SJCRH30 (cell line): Measurements from ENCODE around the gene GRK4. TPM values are rescaled to one million over a fixed set of nuclear protein-coding genes. Genes with fewer than 3 reads are reported as not detected.
"Not testable (repeated sequence)": the region's sequence is repeated elsewhere in the genome, so short reads cannot be mapped to it uniquely, and the experiment has no call there.

Experiments
- DNase-seq, 2 experiments: peaks; one replicate each; pipeline ENCODE4 v3.0.0-alpha.2; 2015 to 2020
- H3K27ac ChIP-seq: fragments of 250-450 bp; sonication (Bioruptor Pico); 2 replicates; pipeline ENCODE4 v1.5.1; 2020; ENCODE audit warnings: mild to moderate bottlenecking, moderate library complexity
- H3K27me3 ChIP-seq: fragments of 250-450 bp; sonication (Bioruptor Pico); 2 replicates; pipeline ENCODE4 v1.5.1; 2020; ENCODE audit warnings: mild to moderate bottlenecking, moderate library complexity
- H3K36me3 ChIP-seq: fragments of 250-450 bp; sonication (Bioruptor Pico); 2 replicates; pipeline ENCODE4 v1.5.1; 2020; ENCODE audit warnings: mild to moderate bottlenecking, moderate library complexity
- H3K4me1 ChIP-seq: fragments of 250-450 bp; sonication (Bioruptor Pico); 2 replicates; pipeline ENCODE4 v1.5.1; 2020; ENCODE audit warnings: mild to moderate bottlenecking, moderate library complexity
- H3K4me3 ChIP-seq: fragments of 250-450 bp; sonication (Bioruptor Pico); 2 replicates; pipeline ENCODE4 v1.5.1; 2020; ENCODE audit warnings: mild to moderate bottlenecking, moderate library complexity
- H3K9me3 ChIP-seq: fragments of 250-450 bp; sonication (Bioruptor Pico); replicated peaks from 2 replicates; pipeline ENCODE4 v1.5.1; 2020; ENCODE audit warnings: mild to moderate bottlenecking, moderate library complexity
- total RNA-seq: library from RNA; depleted of rRNA; stranded (reverse); fragments of >200 nt; shearing (Covaris generic); gene quantifications from 2 replicates; pipeline ENCODE4 v1.2.3, GENCODE V29; 2014; rRNA removed

GRK4 gene
- total RNA-seq: 3.8 and 5.9 TPM in 2 replicates

DNA sequence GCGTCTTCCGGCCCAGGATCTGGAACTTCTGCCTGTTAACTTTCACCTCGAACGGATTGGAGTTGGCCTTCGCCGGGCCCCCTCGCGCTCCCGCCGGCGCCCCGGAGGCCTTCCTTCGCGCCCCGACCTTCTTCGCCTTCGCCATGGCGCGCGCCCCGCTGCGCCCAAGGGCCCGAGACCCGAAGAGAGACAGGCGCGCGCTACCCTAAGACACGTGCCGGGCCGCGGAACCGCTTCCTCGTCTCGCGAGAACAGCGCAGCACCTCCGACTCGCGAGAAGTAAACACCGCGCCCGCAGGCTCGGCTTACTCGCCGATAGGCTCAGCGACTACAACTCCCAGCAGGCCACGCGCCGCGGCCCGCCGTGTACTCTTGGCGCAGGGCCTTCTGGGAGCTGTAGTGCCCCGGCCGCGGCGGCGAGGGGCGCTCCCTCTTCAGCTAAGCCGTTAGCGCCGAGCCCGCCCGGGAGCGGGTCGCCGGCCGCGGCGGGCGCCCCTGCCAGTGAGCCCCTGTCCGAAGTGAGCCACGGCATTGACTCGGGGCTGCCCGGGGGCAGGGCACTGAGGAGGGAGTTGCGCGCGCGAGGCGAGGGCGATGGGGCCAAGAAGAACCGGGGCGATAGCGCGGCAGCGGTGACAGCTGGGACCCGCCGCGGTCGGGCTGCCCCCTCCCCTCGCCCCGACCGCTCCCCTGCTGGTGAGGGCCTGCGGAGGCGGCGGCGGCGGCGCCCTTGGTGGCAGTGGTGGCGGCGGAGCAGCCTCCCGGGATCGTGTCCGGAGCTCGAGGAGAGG, at the start of gene GRK4, which contains the start of gene NOP14:
Gene GRK4, plus strand, starts transcription at position 397 of the 791 bp plus-strand sequence. CDS start 500 bp downstream, outside the sequence.
Gene NOP14, minus strand, starts transcription at position 232 of the 791 bp plus-strand sequence. Its CDS starts 87 bp downstream, at position 145.
- Histone ChIP-seq H3K36me3 (peaks cover 14% of the 10 kb centered on the region), H3K4me1 (peaks cover 13% of the 10 kb centered on the region), H3K9me3 (no peaks in the 10 kb centered on the region), H3K4me3 (peak within 1 kb of the TSS; percentile 85), H3K27me3 (no peaks in the 10 kb centered on the region), H3K27ac (peak within 1 kb of the TSS; percentile 85)
- DNase-seq: peak; percentile 99

- peaks cover 24% of the 10 kb centered on the region for H3K36me3 ChIP-seq
Measured at GRCh38 chr4:2914256-2915126, 48.9 kb upstream of the GRK4 start.

DNA sequence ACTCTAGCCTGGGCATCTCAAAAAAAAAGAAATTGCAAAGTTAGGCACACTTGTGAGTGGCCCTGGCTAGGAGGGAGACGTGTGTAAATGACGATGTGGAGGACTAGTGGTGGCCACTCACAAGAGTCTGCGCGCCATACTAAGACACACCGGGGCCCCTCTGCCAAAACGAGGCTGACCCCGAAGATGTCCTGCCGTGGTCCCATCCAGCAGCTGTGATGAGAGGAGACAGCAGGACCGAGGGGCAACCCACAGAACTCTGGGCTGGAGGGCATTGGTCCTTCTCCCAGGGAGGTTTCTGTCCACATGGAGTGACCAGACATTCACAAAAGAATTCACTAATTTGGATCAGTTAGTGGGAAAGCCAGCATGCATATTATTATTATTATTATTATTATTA, 47.6 kb upstream of the GRK4 start:
- Histone ChIP-seq H3K36me3 (peaks cover 18% of the 10 kb centered on the region), H3K4me3 (no peak overlapping the region), H3K4me1 (no peaks in the 10 kb centered on the region), H3K9me3 (peaks cover 8% of the 10 kb centered on the region), H3K27me3 (no peaks in the 10 kb centered on the region), H3K27ac (no peak overlapping the region)
- DNase-seq: no peak

More at GRCh38 chr4:2914256-2915126, 48.9 kb upstream of the GRK4 start:
- DNase-seq: no peak
- H3K4me3 ChIP-seq: no peak overlapping the region
- no peaks in the 10 kb centered on the region for H3K4me1 ChIP-seq
- 0 out of 2 replicates have a peak, but pooled peaks cover 2% of the 10 kb centered on the region for H3K9me3 ChIP-seq
- H3K27me3 ChIP-seq: no peaks in the 10 kb centered on the region
- H3K27ac ChIP-seq: no peak overlapping the region

DNA sequence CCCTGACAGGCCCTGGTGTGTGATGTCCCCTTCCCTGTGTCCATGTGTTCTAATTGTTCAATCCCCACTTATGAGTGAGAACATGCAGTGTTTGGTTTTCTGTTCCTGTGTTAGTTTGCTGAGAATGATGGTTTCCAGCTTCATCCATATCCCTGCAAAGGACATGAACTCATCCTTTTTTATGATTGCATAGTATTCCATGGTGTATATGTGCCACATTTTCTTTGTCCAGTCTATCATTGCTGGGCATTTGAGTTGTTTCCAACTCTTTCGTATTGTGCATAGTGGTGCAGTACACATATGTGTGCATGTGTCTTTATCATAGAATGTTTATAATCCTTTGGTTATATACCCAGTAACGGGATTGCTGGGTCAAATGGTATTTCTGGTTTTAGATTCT, 46.7 kb upstream of the GRK4 start:
- H3K27me3 ChIP-seq, H3K4me3 ChIP-seq, H3K27ac ChIP-seq, H3K9me3 ChIP-seq, DNase-seq, H3K4me1 ChIP-seq: not testable (repeated sequence)
- peaks cover 18% of the 10 kb centered on the region for H3K36me3 ChIP-seq

DNA sequence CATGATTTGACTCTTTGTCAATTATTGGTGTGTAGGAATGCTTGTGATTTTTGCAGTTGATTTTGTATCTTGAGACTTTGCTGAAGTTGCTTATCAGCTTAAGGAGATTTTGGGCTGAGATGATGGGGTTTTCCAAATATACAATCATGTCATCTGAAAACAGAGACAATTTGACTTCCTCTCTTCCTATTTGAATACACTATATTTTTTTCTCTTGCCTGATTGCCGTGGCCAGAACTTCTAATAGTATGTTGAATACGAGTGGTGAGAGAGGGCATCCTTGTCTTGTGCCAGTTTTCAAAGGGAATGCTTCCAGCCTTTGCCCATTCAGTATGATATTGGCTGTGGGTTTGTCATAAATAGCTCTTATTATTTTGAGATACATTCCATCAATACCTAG, 45.1 kb upstream of the GRK4 start:
- H3K4me3 ChIP-seq, DNase-seq, H3K27me3 ChIP-seq: not testable (repeated sequence)

DNA sequence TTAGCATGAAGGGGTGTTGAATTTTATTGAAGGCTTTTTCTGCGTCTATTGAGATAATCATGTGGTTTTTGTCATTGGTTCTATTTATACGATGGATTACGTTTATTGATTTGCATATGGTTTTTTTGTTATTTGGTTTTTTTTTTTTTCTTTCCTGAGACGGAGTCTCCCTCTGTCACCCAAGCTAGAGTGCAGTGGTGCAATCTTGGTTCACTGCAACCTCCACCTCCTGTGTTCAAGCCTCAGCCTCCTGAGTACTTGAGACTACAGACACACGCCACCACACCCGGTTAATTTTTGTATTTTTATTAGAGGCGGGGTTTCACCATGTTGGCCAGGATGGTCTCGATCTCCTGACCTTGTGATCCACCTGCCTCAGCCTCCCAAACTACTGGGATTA, 44.7 kb upstream of the GRK4 start:
- H3K4me3 ChIP-seq, H3K4me1 ChIP-seq, H3K9me3 ChIP-seq, H3K27me3 ChIP-seq, H3K27ac ChIP-seq, DNase-seq: not testable (repeated sequence)
- peaks cover 22% of the 10 kb centered on the region for H3K36me3 ChIP-seq

More for the DNA sequence above, 45.1 kb upstream of the GRK4 start:
- not testable (repeated sequence) for H3K9me3 ChIP-seq, H3K27ac ChIP-seq, H3K4me1 ChIP-seq
- H3K36me3 ChIP-seq: peaks cover 22% of the 10 kb centered on the region

DNA sequence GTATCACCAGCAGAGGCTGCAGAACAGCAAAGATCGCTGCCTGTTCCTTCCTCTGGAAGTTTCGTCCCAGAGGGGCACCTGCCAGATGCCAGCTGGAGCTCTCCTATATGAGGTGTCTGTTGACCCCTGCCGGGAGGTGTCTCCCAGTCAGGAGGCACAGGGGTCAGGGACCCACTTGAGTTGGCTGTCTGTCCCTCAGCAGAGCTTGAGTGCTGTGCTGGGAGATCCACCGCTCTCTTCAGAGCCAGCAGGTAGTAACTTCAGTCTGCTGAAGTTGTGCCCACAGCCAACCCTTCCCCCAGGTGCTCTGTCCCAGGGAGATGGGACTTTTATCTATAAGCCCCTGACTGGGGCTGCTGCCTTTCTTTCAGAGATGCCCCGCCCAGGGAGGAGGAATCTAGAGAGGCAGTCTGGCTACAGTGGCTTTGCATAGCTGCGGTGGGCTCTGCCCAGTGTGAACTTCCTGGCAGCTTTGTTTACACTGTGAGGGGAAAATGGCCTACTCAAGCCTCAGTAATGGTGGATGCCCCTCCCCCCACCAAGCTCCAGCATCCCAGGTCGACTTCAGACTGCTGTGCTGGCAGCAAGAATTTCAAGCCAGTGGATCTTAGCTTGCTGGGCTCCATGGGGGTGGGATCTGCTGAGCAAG, 40.8 kb upstream of the GRK4 start:
- not testable (repeated sequence) for DNase-seq, H3K27me3 ChIP-seq, H3K27ac ChIP-seq, H3K9me3 ChIP-seq, H3K4me1 ChIP-seq, H3K4me3 ChIP-seq
- peaks cover 15% of the 10 kb centered on the region for H3K36me3 ChIP-seq

DNA sequence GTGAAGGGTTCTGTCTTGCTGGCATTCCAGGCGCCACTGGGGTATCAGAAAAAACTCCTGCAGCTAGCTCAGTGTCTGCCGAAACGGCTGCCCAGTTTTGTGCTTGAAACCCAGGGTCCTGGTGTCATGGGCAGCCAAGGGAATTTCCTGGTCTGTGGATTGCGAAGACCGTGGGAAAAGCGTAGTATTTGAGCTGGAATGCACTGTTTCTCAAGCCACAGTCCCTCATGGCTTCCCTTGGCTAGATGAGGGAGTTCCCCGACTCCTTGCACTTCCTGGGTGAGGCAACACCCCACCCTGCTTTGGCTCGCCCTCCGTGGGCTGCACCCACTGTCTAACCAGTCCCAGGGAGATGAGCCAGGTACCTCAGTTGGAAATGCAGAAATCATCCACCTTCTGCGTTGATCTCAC, 40.2 kb upstream of the GRK4 start:
- no peak for DNase-seq
- Histone ChIP-seq H3K4me3 (no peak overlapping the region), H3K36me3 (peaks cover 16% of the 10 kb centered on the region), H3K4me1 (no peaks in the 10 kb centered on the region), H3K9me3 (peaks cover 6% of the 10 kb centered on the region), H3K27me3 (no peaks in the 10 kb centered on the region), H3K27ac (no peak overlapping the region)

- Histone ChIP-seq H3K27me3 (no peaks in the 10 kb centered on the region), H3K36me3 (peaks cover 16% of the 10 kb centered on the region), H3K4me3 (no peak overlapping the region), H3K4me1 (no peaks in the 10 kb centered on the region), H3K27ac (no peak overlapping the region), H3K9me3 (peaks cover 6% of the 10 kb centered on the region)
- DNase-seq: no peak
Measured at GRCh38 chr4:2923668-2924173, 39.6 kb upstream of the GRK4 start.

- H3K36me3 ChIP-seq: peaks cover 14% of the 10 kb centered on the region
- H3K27ac ChIP-seq: no peak overlapping the region
- H3K27me3 ChIP-seq: no peaks in the 10 kb centered on the region
- DNase-seq: no peak
- peaks cover 6% of the 10 kb centered on the region for H3K9me3 ChIP-seq
- H3K4me3 ChIP-seq: no peak overlapping the region
- no peaks in the 10 kb centered on the region for H3K4me1 ChIP-seq
Measured at GRCh38 chr4:2924286-2924685, 39.1 kb upstream of the GRK4 start.

- Histone ChIP-seq H3K27ac (no peak overlapping the region), H3K4me3 (no peak overlapping the region), H3K4me1 (no peaks in the 10 kb centered on the region), H3K36me3 (peaks cover 17% of the 10 kb centered on the region), H3K27me3 (no peaks in the 10 kb centered on the region), H3K9me3 (peaks cover 5% of the 10 kb centered on the region)
- DNase-seq: no peak
Measured at GRCh38 chr4:2924765-2925301, 38.5 kb upstream of the GRK4 start.

GRCh38 chr4:2925496-2925895, 37.9 kb upstream of the GRK4 start:
- DNase-seq: no peak
- peaks cover 19% of the 10 kb centered on the region for H3K36me3 ChIP-seq
- no peak overlapping the region for H3K27ac ChIP-seq
- no peaks in the 10 kb centered on the region for H3K9me3 ChIP-seq
- H3K4me3 ChIP-seq: no peak overlapping the region
- H3K4me1 ChIP-seq: no peaks in the 10 kb centered on the region
- no peaks in the 10 kb centered on the region for H3K27me3 ChIP-seq

DNA sequence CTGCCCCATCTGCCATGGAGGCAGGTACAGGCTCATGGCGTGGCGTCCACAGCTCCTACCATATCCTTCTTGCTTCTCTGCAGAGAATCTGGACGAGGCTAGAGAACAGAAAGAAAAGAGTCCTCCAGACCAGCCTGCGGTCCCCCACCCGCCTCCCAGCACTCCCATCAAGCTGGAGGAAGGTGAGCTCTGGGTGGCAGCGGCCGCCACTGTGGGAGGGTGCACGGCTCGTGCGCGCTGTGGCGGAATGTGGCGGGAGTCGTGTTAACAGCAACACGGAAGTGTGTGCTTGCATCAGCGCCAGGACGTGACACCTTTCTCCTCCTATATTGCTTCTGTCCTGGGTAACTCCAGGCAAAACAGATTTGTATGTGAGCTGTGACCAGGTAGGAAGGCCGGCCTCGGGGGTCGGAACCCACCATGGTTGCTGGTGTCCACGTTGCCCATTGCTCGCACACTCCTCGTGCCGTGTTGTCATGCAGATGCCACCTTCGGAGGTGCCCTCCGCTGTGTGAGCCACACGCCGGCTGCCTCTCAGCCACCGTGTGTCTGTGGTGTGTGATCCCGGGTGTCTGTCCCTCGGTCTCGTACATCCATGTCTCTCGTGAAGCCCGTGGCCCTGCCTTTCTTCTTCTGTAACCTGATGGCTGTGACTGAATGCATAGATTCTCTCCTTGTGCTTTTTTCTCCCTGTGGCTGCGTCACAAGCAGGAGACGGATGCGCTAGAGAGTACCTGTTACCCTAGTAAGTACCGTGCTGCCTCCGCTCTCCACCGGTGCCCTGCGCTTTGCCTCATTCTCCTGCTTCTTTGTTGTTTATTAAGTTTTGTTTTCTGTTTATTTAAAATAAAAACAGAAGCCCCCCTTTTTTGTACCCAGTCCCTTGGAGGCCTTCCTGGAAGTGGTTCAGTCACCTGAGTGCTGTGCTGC, 37.2 kb upstream of the GRK4 start:
- no peak for DNase-seq
- H3K4me1 ChIP-seq: no peaks in the 10 kb centered on the region
- H3K9me3 ChIP-seq: no peaks in the 10 kb centered on the region
- peaks cover 22% of the 10 kb centered on the region for H3K36me3 ChIP-seq
- no peak overlapping the region for H3K4me3 ChIP-seq
- H3K27me3 ChIP-seq: no peaks in the 10 kb centered on the region
- H3K27ac ChIP-seq: no peak overlapping the region
